Stimulated activated naive CD8-positive, alpha-beta T cell treated with anti-CD3 and anti-CD28 coated beads, Interleukin-15, amount 100 ng/mL, for 72 hours (primary cell): Measurements from ENCODE around the gene RHOA.

ENCODE experiments used
- ATAC-seq: fragments of 150-1000 bp; cut with Tn5 transposase; 2 replicates; pipeline ENCODE4 v1.10.0; 2021; ENCODE audit warnings: mild to moderate bottlenecking, moderate library complexity
- DNase-seq, 2 donors: peaks; one replicate each; pipeline ENCODE4 v3.0.0; 2021 to 2022
- H3K27ac Mint-ChIP-seq, 2 donors: one replicate each; pipeline ENCODE4 v1.8.0; 2022; ENCODE audit warnings: mild to moderate bottlenecking in 2 of 2, mixed read lengths in 2 of 2, moderate library complexity in 2 of 2
- H3K27me3 Mint-ChIP-seq: one replicate; pipeline ENCODE4 v1.8.0; 2022; ENCODE audit warnings: mixed read lengths
- H3K4me1 Mint-ChIP-seq: one replicate; pipeline ENCODE4 v1.8.0; 2022; ENCODE audit warnings: mild to moderate bottlenecking, mixed read lengths
- H3K4me3 Mint-ChIP-seq, 2 donors: one replicate each; pipeline ENCODE4 v1.8.0; 2022; ENCODE audit warnings: mild to moderate bottlenecking in 2 of 2, mixed read lengths in 2 of 2, moderate library complexity in 1 of 2
- H3K9me3 Mint-ChIP-seq, 2 donors: one replicate each; pipeline ENCODE4 v1.8.0; 2022; ENCODE audit warnings: mixed read lengths in 2 of 2

Gene RHOA

DNA sequence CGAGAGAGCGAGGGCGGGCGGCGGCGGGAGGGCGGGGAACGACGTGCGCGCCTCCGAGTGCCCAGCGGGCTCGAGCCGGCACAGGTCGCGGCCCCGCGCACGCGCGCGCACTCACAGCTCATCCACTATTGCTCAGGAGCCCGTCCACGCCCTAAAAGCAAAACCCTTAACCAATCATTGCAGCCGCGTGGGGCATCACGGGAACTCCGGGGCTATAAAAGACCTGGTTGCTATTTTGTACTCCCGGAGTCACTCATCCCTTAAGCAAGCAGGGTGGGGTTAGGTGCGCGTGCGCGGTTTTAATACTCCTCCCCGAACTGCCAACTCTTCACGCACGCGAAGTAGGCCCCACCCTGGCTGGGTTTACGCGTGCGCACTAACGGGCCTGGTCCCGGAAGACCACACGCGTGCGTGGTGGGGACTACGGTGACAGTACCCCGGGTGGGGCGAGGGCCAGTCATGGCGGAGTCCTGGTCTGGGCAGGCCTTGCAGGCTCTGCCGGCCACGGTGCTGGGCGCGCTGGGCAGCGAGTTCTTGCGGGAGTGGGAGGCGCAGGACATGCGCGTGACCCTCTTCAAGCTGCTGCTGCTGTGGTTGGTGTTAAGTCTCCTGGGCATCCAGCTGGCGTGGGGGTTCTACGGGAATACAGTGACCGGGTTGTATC, at the start of gene RHOA, which contains the start of gene TCTA:
RHOA (minus strand) TSS at position 9 of the 664 bp plus-strand sequence. CDS start 36,387 bp downstream, outside the sequence.
TCTA (plus strand) TSS at position 456 of the 664 bp plus-strand sequence; CDS start at position 460, 4 bp downstream.
- H3K9me3 Mint-ChIP-seq, result no peaks in the 10 kb centered on the region
- ATAC-seq, result peak; percentile 81
- no peaks in the 10 kb centered on the region for H3K27me3 Mint-ChIP-seq
- peak within 1 kb of the TSS; percentile 97 for H3K27ac Mint-ChIP-seq
- DNase-seq, result peak; percentile 98 to 99
- H3K4me1 Mint-ChIP-seq, result peaks cover 75% of the 10 kb centered on the region
- peak within 1 kb of the TSS; percentile 88 to 94 for H3K4me3 Mint-ChIP-seq

DNA sequence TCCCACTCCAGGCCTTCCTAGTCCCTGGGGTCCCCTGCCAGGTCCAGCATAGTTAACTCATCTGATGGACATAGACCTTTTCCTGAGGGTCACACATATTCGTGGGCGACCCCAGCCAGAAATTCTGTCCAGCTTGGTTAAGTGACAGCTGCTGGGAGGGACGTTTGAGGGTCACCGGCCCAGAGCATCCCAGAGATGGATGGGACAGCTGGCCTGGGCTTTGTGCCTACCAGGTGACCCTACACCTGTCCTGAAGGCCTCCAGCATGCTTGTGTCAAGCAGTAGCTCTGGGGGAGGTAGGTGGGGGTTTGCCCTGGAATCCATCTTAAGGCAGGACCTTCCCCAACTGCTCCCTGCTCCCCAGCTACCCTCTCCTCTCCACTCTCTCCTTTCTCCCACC, 49.2 kb upstream of the RHOA start:
- H3K27ac Mint-ChIP-seq, result no peak overlapping the region
- H3K27me3 Mint-ChIP-seq, result peaks cover 5% of the 10 kb centered on the region
- DNase-seq, result no peak
- H3K4me3 Mint-ChIP-seq, result no peak overlapping the region
- no peaks in the 10 kb centered on the region for H3K9me3 Mint-ChIP-seq
- H3K4me1 Mint-ChIP-seq, result no peaks in the 10 kb centered on the region
- no peak for ATAC-seq

DNA sequence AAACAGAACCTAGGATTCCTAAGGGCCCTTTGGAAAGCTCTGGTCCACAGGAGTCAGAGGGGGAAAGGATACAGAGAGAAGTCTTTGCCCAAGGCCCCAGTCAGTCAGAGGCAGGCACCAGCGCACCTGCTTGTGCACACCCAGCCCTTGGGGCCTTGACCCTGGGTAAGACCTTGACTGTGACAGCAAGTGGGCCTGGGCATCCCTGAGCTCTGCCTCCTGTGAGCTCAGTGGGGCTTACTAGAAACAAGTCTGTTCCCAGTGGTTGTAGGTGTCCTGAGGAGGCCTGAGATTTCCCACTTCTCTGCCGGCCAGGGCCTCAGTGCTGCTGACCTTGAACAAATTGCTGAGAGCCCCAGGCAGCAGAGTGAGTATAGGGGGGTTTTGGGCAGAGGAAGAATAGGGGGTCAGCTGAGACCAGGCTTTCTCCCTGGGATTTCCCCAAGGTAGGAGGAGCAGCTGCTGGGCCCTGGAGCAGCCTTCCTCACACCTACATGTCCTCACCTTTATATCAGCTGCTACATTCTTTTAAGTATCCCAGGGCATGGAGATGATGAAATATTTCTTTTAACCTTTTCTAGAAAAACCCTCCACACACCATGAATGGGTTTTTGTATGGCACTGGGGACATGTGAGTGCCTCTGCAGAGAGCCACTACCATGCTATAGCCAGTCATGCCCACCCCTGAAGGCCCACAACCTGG, 48.6 kb upstream of the RHOA start:
- ATAC-seq, result no peak
- Mint-ChIP-seq H3K9me3 (no peaks in the 10 kb centered on the region), H3K27me3 (peaks cover 5% of the 10 kb centered on the region)

DNA sequence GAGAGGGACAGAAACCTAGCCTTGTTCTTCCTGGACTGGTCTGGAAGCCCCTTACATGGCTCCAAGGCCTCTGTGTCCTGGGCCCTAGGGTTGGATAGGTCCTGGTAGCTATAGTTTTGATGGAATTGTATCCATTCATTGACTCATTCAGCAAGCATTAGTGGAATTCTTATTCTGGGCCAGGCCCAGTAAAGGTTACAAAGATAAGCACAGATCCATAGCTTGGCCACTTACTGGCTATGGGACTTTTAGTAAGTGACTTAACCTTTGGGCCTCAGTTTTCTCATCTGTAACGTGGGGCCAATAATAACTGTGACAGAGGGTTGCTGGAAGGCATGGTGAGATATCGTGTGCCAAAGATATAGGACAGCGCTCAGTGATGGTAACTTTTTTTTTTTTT, 44.7 kb upstream of the RHOA start:
- H3K27ac Mint-ChIP-seq, result no peak overlapping the region
- H3K27me3 Mint-ChIP-seq, result no peaks in the 10 kb centered on the region
- DNase-seq (no peak), ATAC-seq (no peak)
- H3K9me3 Mint-ChIP-seq, result no peaks in the 10 kb centered on the region
- H3K4me3 Mint-ChIP-seq, result no peak overlapping the region
- H3K4me1 Mint-ChIP-seq, result no peaks in the 10 kb centered on the region

More for the DNA sequence above, 48.6 kb upstream of the RHOA start:
- DNase-seq, result no peak
- Mint-ChIP-seq H3K27ac (no peak overlapping the region), H3K4me1 (no peaks in the 10 kb centered on the region), H3K4me3 (no peak overlapping the region)

DNA sequence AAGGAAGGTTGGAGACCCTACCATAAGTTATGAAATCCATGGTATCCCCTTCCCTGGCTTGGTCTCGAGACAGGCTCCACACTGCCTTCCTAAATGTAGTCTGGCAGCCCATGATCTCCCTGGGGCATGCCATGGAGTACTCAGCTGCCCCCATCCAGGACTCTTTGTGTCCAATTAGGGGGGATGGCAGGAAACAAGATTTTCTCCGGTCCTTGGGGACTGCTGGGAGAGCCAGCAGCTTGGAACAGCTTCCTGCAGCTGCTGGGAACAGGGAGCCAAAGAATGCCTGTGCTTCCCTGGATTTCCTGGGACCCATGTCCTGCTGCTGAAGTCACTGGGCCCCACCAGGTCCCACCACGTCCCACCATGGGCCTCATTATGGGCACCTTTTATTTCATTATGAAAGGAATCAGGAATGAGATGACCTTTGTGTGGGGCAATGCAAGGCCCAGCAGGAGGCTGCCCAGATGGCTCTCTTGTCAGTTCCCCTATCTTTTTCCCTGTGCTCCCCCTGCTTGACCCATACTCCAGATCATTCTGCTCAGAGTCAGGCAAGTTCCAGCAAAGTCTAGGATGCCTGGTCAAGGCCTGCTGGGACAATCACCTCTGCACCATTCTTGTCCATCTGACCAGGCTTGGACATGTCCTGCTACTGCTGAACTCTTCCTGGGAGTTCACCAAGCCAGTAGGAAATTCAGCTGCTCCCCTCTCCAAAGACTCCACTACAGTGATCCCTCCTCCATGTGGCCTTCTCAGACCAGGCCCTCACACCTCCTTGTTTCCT, 43.3 kb upstream of the RHOA start:
- Mint-ChIP-seq H3K9me3 (no peaks in the 10 kb centered on the region), H3K4me3 (no peak overlapping the region), H3K27me3 (no peaks in the 10 kb centered on the region), H3K27ac (no peak overlapping the region), H3K4me1 (no peaks in the 10 kb centered on the region)
- DNase-seq (no peak), ATAC-seq (no peak)

DNA sequence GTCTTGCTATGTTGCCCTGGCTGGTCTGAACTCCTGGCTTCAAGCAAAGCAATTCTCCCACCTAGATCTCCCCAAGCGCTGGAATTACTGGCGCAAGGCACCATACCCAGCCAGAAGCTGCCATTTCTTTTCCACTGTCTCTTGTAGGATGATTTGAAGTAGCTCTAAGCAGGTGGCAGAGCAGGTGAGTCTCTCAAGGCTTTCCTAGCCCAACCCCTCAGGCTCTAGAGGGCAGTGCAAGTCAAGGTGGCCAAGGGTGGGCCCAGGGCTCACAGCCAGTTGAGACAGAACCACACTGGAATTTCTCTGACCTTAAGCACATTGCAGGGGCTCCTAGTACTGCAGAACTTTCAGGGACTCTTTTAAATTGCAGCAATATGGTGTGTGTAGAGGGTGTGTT, 42.7 kb upstream of the RHOA start:
- H3K27ac Mint-ChIP-seq, result no peak overlapping the region
- no peaks in the 10 kb centered on the region for H3K9me3 Mint-ChIP-seq
- ATAC-seq (peak; percentile 53), DNase-seq (no peak)
- no peaks in the 10 kb centered on the region for H3K4me1 Mint-ChIP-seq
- H3K27me3 Mint-ChIP-seq, result no peaks in the 10 kb centered on the region
- no peak overlapping the region for H3K4me3 Mint-ChIP-seq

DNA sequence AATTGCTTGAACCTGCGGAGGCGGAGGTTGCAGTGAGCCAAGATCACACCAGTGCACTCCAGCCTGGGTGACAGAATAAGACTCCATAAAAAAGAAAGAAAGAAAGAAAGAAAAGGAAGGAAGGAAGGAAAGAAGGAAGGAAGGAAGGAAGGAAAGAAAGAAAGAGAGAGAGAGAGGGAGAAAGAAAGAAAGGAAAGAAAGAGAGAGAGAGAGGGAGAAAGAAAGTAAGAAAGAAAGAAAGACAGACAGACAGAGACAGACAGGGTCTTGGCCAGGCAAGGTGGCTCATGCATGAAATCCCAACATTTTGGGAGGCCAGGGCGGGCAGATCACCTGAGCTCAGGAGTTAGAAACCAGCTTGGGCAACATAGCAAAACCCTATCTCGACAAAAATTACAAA, 41.8 kb upstream of the RHOA start:
- no peaks in the 10 kb centered on the region for H3K9me3 Mint-ChIP-seq
- DNase-seq (no peak), ATAC-seq (no peak)
- no peak overlapping the region for H3K27ac Mint-ChIP-seq
- H3K27me3 Mint-ChIP-seq, result no peaks in the 10 kb centered on the region
- H3K4me3 Mint-ChIP-seq, result no peak overlapping the region
- H3K4me1 Mint-ChIP-seq, result peaks cover 4% of the 10 kb centered on the region

DNA sequence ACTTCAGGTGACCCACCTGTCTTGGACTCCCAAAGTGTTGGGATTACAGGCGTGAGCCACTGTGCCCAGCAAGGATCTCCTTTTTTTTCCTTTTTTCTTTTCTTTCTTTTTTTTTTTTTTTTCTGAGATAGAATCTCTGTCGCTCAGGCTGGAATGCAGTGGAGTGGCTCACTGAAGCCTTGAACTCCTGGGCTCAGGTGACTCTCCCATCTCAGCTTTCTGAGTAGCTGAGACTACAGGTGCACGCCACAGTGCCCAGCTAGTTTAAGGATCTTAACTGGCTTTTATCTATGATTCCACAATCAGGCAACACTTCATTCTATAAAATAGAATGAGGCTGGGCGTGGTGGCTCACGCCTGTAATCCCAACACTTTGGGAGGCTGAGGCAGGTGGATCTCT, 33.6 kb upstream of the RHOA start:
- no peak for DNase-seq
- Mint-ChIP-seq H3K27me3 (no peaks in the 10 kb centered on the region), H3K9me3 (no peaks in the 10 kb centered on the region), H3K4me1 (peaks cover 18% of the 10 kb centered on the region), H3K4me3 (no peak overlapping the region), H3K27ac (no peak overlapping the region)
- no peak for ATAC-seq

DNA sequence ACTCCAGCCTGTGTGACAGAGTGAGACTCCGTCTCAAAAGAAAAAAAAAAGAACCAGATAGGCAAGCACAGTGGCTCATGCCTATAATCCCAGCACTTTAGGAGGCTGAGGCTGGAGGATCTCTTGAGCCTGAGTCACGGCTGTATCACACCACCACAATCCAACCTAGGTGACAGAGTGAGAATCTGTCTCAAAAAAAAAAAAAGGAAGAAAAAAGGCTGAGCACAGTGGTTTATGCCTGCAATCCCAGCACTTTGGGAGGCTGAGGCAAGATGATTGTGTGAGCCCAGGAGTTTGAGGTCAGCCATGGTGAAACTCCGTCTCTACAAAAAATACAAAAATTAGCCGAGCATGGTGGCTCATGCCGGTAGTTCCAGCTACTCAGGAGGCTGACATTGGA, 23.0 kb upstream of the RHOA start:
- Mint-ChIP-seq H3K4me1 (no peaks in the 10 kb centered on the region), H3K4me3 (no peak overlapping the region), H3K27me3 (no peaks in the 10 kb centered on the region), H3K9me3 (no peaks in the 10 kb centered on the region), H3K27ac (no peak overlapping the region)
- ATAC-seq, result no peak
- DNase-seq, result no peak

DNA sequence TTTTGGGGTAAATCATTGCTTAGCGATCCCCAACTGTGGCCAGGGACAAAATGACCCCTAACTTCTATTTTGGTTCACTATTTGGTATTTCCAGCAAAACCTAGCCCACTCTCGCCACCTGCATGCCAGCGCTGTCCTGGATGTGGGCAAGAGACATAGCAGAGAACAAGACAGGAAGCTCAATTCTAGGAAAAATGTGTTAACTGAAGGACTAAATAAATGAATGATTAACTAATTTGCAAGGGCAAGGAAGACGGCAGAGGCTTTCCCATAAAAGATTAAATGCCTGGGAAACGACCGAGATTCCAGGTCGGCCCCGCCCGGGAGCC, 16.9 kb upstream of the RHOA start:
- DNase-seq (no peak), ATAC-seq (peak; percentile 14)
- Mint-ChIP-seq H3K27ac (peak overlapping the region; percentile 98 to 99), H3K27me3 (no peaks in the 10 kb centered on the region), H3K4me1 (peaks cover 26% of the 10 kb centered on the region), H3K9me3 (no peaks in the 10 kb centered on the region), H3K4me3 (peak overlapping the region; percentile 88 to 96)

DNA sequence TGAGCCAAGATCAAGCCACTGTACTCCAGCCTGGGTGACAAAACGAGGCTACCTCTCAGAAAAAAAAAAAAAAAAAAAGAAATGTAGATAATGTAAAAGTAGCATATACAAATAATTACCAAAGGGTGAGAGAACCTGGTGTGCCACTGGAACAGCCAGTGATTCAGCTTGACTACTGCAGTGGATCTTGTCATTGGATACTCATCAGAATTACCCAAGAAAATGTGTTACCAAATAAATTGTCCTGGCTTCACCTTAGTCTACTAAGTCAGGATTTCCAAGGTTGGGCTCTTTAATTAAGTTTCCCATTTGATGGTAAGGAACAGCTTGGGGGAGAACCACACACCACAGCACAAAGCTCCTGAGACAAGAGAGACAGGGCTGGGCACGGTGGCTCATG, 15.8 kb upstream of the RHOA start:
- ATAC-seq, result no peak
- peak overlapping the region in 1 of 2 donors; percentile 19 for H3K27ac Mint-ChIP-seq
- peaks cover 32% of the 10 kb centered on the region for H3K4me1 Mint-ChIP-seq
- H3K9me3 Mint-ChIP-seq, result no peaks in the 10 kb centered on the region
- no peaks in the 10 kb centered on the region for H3K27me3 Mint-ChIP-seq
- peak overlapping the region; percentile 88 to 96 for H3K4me3 Mint-ChIP-seq
- no peak for DNase-seq

DNA sequence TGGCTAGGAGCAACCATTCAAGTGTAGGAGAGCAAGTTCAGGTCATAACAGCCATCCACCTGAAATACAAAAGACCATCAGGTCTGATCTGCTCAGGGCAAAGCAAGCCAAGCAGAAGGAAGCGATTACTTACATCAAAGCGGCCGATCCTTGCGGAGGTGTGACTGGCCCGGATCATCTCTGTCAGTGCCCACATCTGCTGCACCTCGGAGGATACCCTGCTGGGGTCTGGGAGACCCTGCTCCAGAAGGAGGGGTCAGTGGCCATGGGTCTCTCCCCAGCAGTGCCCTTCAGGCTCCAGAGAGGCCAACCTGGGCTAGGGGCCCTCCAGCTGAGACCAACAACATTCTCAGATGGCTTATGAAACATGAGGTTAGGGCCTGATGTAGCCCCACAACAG, 13.0 kb upstream of the RHOA start:
- Mint-ChIP-seq H3K27ac (no peak overlapping the region), H3K27me3 (no peaks in the 10 kb centered on the region), H3K4me1 (peaks cover 59% of the 10 kb centered on the region), H3K4me3 (no peak overlapping the region), H3K9me3 (no peaks in the 10 kb centered on the region)
- DNase-seq (no peak), ATAC-seq (no peak)

DNA sequence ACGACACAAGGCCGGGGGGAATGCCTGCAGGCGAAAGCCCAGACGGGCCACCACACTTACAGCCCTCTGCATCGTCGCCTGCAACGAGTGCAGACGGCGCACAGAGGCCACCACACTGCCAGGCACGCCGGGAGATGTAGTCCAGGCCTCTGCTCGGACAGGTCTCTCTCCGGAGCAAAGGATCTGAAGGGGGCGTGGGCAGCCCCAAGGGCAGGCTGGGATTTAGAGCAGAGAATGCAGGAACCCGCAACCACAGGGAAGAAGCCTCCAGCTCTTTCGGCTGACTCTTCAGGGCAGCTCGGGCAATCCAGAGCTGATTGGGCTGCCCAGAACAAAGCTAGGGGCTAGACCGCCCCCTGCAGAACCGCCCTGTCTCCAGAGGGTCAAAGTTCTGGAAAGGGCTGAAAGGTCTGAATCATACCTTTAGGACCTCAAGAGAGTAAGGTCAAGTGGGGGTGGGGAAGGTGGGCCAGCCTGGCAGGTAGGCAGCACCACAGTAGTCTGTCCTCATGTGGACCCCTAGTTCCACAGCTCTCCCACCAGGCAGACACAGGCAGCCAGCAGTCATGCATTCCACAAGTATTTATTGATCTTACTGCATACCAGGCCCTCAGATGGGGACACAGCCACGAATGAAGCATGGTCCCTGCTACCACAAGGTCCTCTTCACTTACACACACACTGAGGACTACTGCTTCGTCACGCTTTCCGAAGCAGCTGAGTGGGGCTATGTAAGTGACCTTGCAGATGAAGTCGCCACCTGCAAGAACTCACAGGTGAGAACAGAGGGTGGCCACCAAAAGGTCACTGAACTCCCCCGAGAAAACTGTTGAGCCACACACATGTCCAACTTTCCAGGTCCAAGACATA, 10.8 kb upstream of the RHOA start, which contains the start of gene AMT:
AMT (minus strand) TSS at position 95 of the 870 bp plus-strand sequence; CDS start at position 72, 23 bp downstream.
- H3K27ac Mint-ChIP-seq, result peak within 1 kb of the TSS in 1 of 2 donors; percentile 15
- peaks cover 65% of the 10 kb centered on the region for H3K4me1 Mint-ChIP-seq
- peak within 1 kb of the TSS in 1 of 2 donors; percentile 68 for H3K4me3 Mint-ChIP-seq
- H3K27me3 Mint-ChIP-seq, result no peaks in the 10 kb centered on the region
- ATAC-seq, result no peak
- no peak for DNase-seq
- H3K9me3 Mint-ChIP-seq, result no peaks in the 10 kb centered on the region

DNA sequence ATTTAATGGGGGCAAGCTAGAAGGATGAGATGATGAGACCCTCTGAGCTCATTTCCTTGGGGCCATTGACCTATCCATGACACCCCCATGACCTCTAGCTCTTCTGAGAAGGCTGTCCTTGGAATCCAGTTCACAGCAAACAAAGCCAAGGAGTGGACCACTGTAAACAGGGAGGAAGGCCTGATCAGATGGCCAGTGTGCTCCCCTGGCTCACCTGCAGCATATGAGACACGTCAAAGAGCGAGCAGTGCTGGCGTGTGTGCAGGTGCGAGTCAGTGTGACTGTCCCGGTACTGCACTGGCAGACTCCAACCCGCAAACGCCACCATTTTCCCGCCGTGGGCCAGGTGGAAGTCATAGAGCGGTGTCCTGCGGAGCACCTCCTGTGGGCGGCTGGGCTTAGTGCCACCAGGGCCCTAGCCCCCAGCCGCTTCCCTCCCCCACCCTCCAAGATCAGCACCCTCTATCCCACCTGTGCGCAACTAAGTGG, 10.2 kb upstream of the RHOA start:
- H3K9me3 Mint-ChIP-seq, result no peaks in the 10 kb centered on the region
- peak overlapping the region in 1 of 2 donors; percentile 68 for H3K4me3 Mint-ChIP-seq
- H3K27me3 Mint-ChIP-seq, result no peaks in the 10 kb centered on the region
- peaks cover 71% of the 10 kb centered on the region for H3K4me1 Mint-ChIP-seq
- DNase-seq, result no peak
- ATAC-seq, result no peak
- H3K27ac Mint-ChIP-seq, result no peak overlapping the region
